Epithelial cell of prostate (primary cell): ENCODE data around the gene ADGRV1.
A peak's percentile ranks its signal among the peaks of the same experiment; 100 is the strongest.
"Not testable (repeated sequence)": the region's sequence is repeated elsewhere in the genome, so short reads cannot be mapped to it uniquely, and the experiment has no call there.

Experiments used
- DNase-seq: peaks from one replicate; pipeline ENCODE4 v3.0.0-alpha.2; 2011; ENCODE audit warnings: low read depth, low spot score
- H3K27ac ChIP-seq: fragments of 450-650 bp; 2 replicates; pipeline ENCODE4 v1.5.1; 2017; ENCODE audit warnings: mild to moderate bottlenecking

ADGRV1 gene

GRCh38 chr5:90955001-90955635 is 396.5 kb downstream of the ADGRV1 start:
- no peak overlapping the region for H3K27ac ChIP-seq
- DNase-seq = no peak

- no peak for DNase-seq
- H3K27ac ChIP-seq = no peak overlapping the region
Observed at GRCh38 chr5:90956511-90957097, 398.0 kb downstream of the ADGRV1 start.

- no peak overlapping the region for H3K27ac ChIP-seq
- DNase-seq = no peak
Observed at GRCh38 chr5:90957906-90958305, 399.3 kb downstream of the ADGRV1 start.

GRCh38 chr5:90959262-90959661 is 400.7 kb downstream of the ADGRV1 start:
- no peak for DNase-seq
- H3K27ac ChIP-seq = no peak overlapping the region

- H3K27ac ChIP-seq = no peak overlapping the region
- no peak for DNase-seq
Observed at GRCh38 chr5:90962481-90962880, 403.9 kb downstream of the ADGRV1 start.

GRCh38 chr5:90965110-90965685 is 406.6 kb downstream of the ADGRV1 start:
- H3K27ac ChIP-seq = no peak overlapping the region
- DNase-seq = no peak

- DNase-seq = no peak
Observed at GRCh38 chr5:90967443-90967842, 408.8 kb downstream of the ADGRV1 start.

GRCh38 chr5:90967851-90968250 is 409.3 kb downstream of the ADGRV1 start:
- no peak overlapping the region for H3K27ac ChIP-seq
- no peak for DNase-seq

More at GRCh38 chr5:90967443-90967842, 408.8 kb downstream of the ADGRV1 start:
- no peak overlapping the region for H3K27ac ChIP-seq

- no peak overlapping the region for H3K27ac ChIP-seq
- no peak for DNase-seq
Observed at GRCh38 chr5:90968319-90968718, 409.7 kb downstream of the ADGRV1 start.

GRCh38 chr5:90969945-90970344 is 411.3 kb downstream of the ADGRV1 start:
- not testable (repeated sequence) for DNase-seq, H3K27ac ChIP-seq

GRCh38 chr5:90981177-90981576 is 422.6 kb downstream of the ADGRV1 start:
- DNase-seq = no peak
- H3K27ac ChIP-seq = no peak overlapping the region

- H3K27ac ChIP-seq = no peak overlapping the region
- no peak for DNase-seq
Observed at GRCh38 chr5:90981821-90982220, 423.2 kb downstream of the ADGRV1 start.

GRCh38 chr5:90982576-90982975 is 424.0 kb downstream of the ADGRV1 start:
- no peak for DNase-seq
- H3K27ac ChIP-seq = no peak overlapping the region

- no peak overlapping the region for H3K27ac ChIP-seq
- DNase-seq = peak; percentile 40
Observed at GRCh38 chr5:90983148-90983547, 424.6 kb downstream of the ADGRV1 start.

- no peak for DNase-seq
- H3K27ac ChIP-seq = no peak overlapping the region
Observed at GRCh38 chr5:90983711-90984124, 425.1 kb downstream of the ADGRV1 start.

GRCh38 chr5:90985341-90985740 is 426.7 kb downstream of the ADGRV1 start:
- no peak overlapping the region for H3K27ac ChIP-seq
- no peak for DNase-seq

GRCh38 chr5:90987726-90988125 is 429.1 kb downstream of the ADGRV1 start:
- no peak overlapping the region for H3K27ac ChIP-seq
- DNase-seq = no peak

GRCh38 chr5:90991201-90991600 is 432.6 kb downstream of the ADGRV1 start:
- DNase-seq = no peak
- no peak overlapping the region for H3K27ac ChIP-seq

GRCh38 chr5:90994796-90995195 is 436.2 kb downstream of the ADGRV1 start:
- DNase-seq = no peak
- H3K27ac ChIP-seq = peak overlapping the region; percentile 1

- DNase-seq = no peak
- H3K27ac ChIP-seq = no peak overlapping the region
Observed at GRCh38 chr5:90996089-90996488, 437.5 kb downstream of the ADGRV1 start.

GRCh38 chr5:90997082-90997481 is 438.5 kb downstream of the ADGRV1 start:
- DNase-seq = no peak
- H3K27ac ChIP-seq = no peak overlapping the region

GRCh38 chr5:91000743-91001142 is 442.1 kb downstream of the ADGRV1 start:
- H3K27ac ChIP-seq = no peak overlapping the region
- no peak for DNase-seq
